H9 (cell line): ENCODE measurements around the gene KLK3. TPM values are rescaled to one million over a fixed set of nuclear protein-coding genes. Genes with fewer than 3 reads are reported as not detected.

Experiments used
- DNase-seq: peaks from one replicate; pipeline ENCODE4 v3.0.0-alpha.2; 2017
- H2AFZ ChIP-seq: one replicate; pipeline ENCODE4 v1.6.1; 2013; ENCODE audit warnings: mild to moderate bottlenecking, low read length, control low read depth, moderate library complexity
- H2AK5ac ChIP-seq: 2 replicates; pipeline ENCODE4 v1.6.1; 2013; ENCODE audit warnings: low read length, control low read depth, mixed read lengths; ENCODE audit not compliant: insufficient read length
- H2BK120ac ChIP-seq: one replicate; pipeline ENCODE4 v1.6.1; 2013; ENCODE audit warnings: low read depth, mild to moderate bottlenecking, low read length, control low read depth, inconsistent platforms; ENCODE audit not compliant: poor library complexity, severe bottlenecking
- H2BK12ac ChIP-seq: 2 replicates; pipeline ENCODE4 v1.6.1; 2013; ENCODE audit warnings: low read length, control low read depth, mixed read lengths, low read depth; ENCODE audit not compliant: insufficient read length
- H2BK15ac ChIP-seq: 2 replicates; pipeline ENCODE4 v1.6.1; 2013; ENCODE audit warnings: low read depth, low read length, control low read depth
- H2BK20ac ChIP-seq: one replicate; pipeline ENCODE4 v1.6.1; 2013; ENCODE audit warnings: low read depth, mild to moderate bottlenecking, low read length, control low read depth, inconsistent platforms; ENCODE audit not compliant: poor library complexity, severe bottlenecking
- H2BK5ac ChIP-seq: 2 replicates; pipeline ENCODE4 v1.6.1; 2013; ENCODE audit warnings: low read length, control low read depth, mixed read lengths; ENCODE audit not compliant: insufficient read length
- H3K14ac ChIP-seq: 2 replicates; pipeline ENCODE4 v1.6.1; 2013; ENCODE audit warnings: low read length, control low read depth; ENCODE audit not compliant: insufficient read depth
- H3K18ac ChIP-seq: 2 replicates; pipeline ENCODE4 v1.6.1; 2013; ENCODE audit warnings: low read depth, mild to moderate bottlenecking, mixed read lengths, low read length, control low read depth; ENCODE audit not compliant: insufficient read length
- H3K23ac ChIP-seq: 2 replicates; pipeline ENCODE4 v1.6.1; 2013; ENCODE audit warnings: low read length, control low read depth, mixed read lengths, low read depth; ENCODE audit not compliant: insufficient read length
- H3K23me2 ChIP-seq: 2 replicates; pipeline ENCODE4 v1.6.1; 2013; ENCODE audit warnings: low read depth, mild to moderate bottlenecking, mixed read lengths, low read length, control low read depth; ENCODE audit not compliant: insufficient read length, poor library complexity, severe bottlenecking
- H3K27ac ChIP-seq: 2 replicates; pipeline ENCODE4 v1.5.1; 2013; ENCODE audit warnings: low read length, control low read depth, mixed read lengths, low read depth; ENCODE audit not compliant: insufficient read length
- H3K27me3 ChIP-seq: 2 replicates; pipeline ENCODE4 v1.6.1; 2013; ENCODE audit warnings: low read length, control low read depth, inconsistent platforms; ENCODE audit not compliant: insufficient read depth
- H3K4ac ChIP-seq: 2 replicates; pipeline ENCODE4 v1.6.1; 2013; ENCODE audit warnings: low read depth, mild to moderate bottlenecking, control low read depth, inconsistent platforms, low read length, moderate library complexity
- H3K4me1 ChIP-seq: 2 replicates; pipeline ENCODE4 v1.6.1; 2013; ENCODE audit warnings: low read length, control low read depth, inconsistent platforms; ENCODE audit not compliant: insufficient read depth
- H3K4me2 ChIP-seq: 2 replicates; pipeline ENCODE4 v1.6.1; 2013; ENCODE audit warnings: low read length, control low read depth, mixed read lengths; ENCODE audit not compliant: insufficient read length, insufficient read depth
- H3K56ac ChIP-seq: 2 replicates; pipeline ENCODE4 v1.6.1; 2013; ENCODE audit warnings: low read depth, mild to moderate bottlenecking, mixed read lengths, low read length, control low read depth; ENCODE audit not compliant: insufficient read length
- H3K79me1 ChIP-seq: 2 replicates; pipeline ENCODE4 v1.6.1; 2013; ENCODE audit warnings: low read depth, mild to moderate bottlenecking, moderate library complexity, low read length, control low read depth, inconsistent platforms; ENCODE audit not compliant: insufficient read depth, poor library complexity, severe bottlenecking
- H3K79me2 ChIP-seq: 2 replicates; pipeline ENCODE4 v1.6.1; 2013; ENCODE audit warnings: low read length, control low read depth, inconsistent platforms; ENCODE audit not compliant: insufficient read depth
- H3K9ac ChIP-seq: 2 replicates; pipeline ENCODE4 v1.6.1; 2013; ENCODE audit warnings: low read length, control low read depth, mixed read lengths; ENCODE audit not compliant: insufficient read length; ENCODE audit errors: extremely low read depth
- H3K9me3 ChIP-seq: one replicate; pipeline ENCODE4 v1.6.1; 2013; ENCODE audit warnings: low read depth, low read length, inconsistent platforms; ENCODE audit not compliant: control insufficient read depth
- H3T11ph ChIP-seq: one replicate; pipeline ENCODE4 v1.6.1; 2013; ENCODE audit warnings: mild to moderate bottlenecking, low read length, control low read depth, inconsistent platforms
- H4K20me1 ChIP-seq: one replicate; pipeline ENCODE4 v1.6.1; 2013; ENCODE audit not compliant: control insufficient read depth, insufficient read length, insufficient read depth
- H4K5ac ChIP-seq: 2 replicates; pipeline ENCODE4 v1.6.1; 2013; ENCODE audit warnings: low read depth, mild to moderate bottlenecking, mixed read lengths, low read length, control low read depth; ENCODE audit not compliant: insufficient read length
- H4K8ac ChIP-seq: replicated peaks from 2 replicates; pipeline ENCODE4 v1.6.1; 2013; ENCODE audit warnings: low read length, control low read depth, mixed read lengths, low read depth; ENCODE audit not compliant: insufficient read length
- H4K91ac ChIP-seq: 2 replicates; pipeline ENCODE4 v1.6.1; 2013; ENCODE audit warnings: low read depth, mild to moderate bottlenecking, moderate library complexity, mixed read lengths, low read length, control low read depth; ENCODE audit not compliant: insufficient read length
- H3K27ac Mint-ChIP-seq, 3 experiments: 2 replicates in 2 of 3; 3 replicates in 1 of 3; pipeline ENCODE4 v1.8.0; 2020 to 2021; ENCODE audit warnings: mixed read lengths in 3 of 3, mild to moderate bottlenecking in 1 of 3, moderate library complexity in 1 of 3
- H3K27me3 Mint-ChIP-seq: 2 replicates; pipeline ENCODE4 v1.8.0; 2021; ENCODE audit warnings: low read depth, mild to moderate bottlenecking, moderate library complexity, mixed read lengths
- H3K36me3 Mint-ChIP-seq, 3 experiments: 2 replicates in 2 of 3; 3 replicates in 1 of 3; pipeline ENCODE4 v1.8.0; 2020 to 2021; ENCODE audit warnings: low read depth in 3 of 3, mixed read lengths in 3 of 3; ENCODE audit not compliant: insufficient read depth in 1 of 3
- H3K4me1 Mint-ChIP-seq, 2 experiments: 2 replicates each; pipeline ENCODE4 v1.8.0; 2020; ENCODE audit warnings: mixed read lengths in 2 of 2
- H3K4me3 Mint-ChIP-seq, 2 experiments: 2 replicates in 1 of 2; 3 replicates in 1 of 2; pipeline ENCODE4 v1.8.0; 2020 to 2021; ENCODE audit warnings: mild to moderate bottlenecking in 2 of 2, mixed read lengths in 2 of 2, moderate library complexity in 1 of 2
- H3K9me3 Mint-ChIP-seq, 2 experiments: 2 replicates in 1 of 2; 3 replicates in 1 of 2; pipeline ENCODE4 v1.8.0; 2020; ENCODE audit warnings: mild to moderate bottlenecking in 2 of 2, mixed read lengths in 2 of 2, moderate library complexity in 1 of 2
- CTCF ChIP-seq: fragments of 200-600 bp; sonication (generic); conservative IDR thresholded peaks from 3 replicates; pipeline ENCODE4 v1.8.0; 2021; ENCODE audit warnings: antibody characterized with exemption, mild to moderate bottlenecking
- WGBS: extraction: QIAGEN DNeasy Blood & Tissue Kit; methylation state at CpG from one replicate; pipeline ENCODE4 v1.1.7; 2013; ENCODE audit warnings: missing lambda C conversion rate, low lambda C conversion rate, mixed read lengths; ENCODE audit not compliant: insufficient read length; ENCODE audit errors: extremely low coverage; 5-methylcytosine and 5-hydroxymethylcytosine counted together
- total RNA-seq: library from RNA; stranded (reverse); gene quantifications from 2 replicates; pipeline ENCODE4 v1.2.1, GENCODE V29; 2021

Gene KLK3
- total RNA-seq, 1 experiment from 2014 or later, result not detected

GRCh38 chr19:50842130-50842529 lies 12.6 kb upstream of the KLK3 start:
- Histone ChIP-seq H3K9me3 (no peaks in the 10 kb centered on the region), H3K56ac (no peak overlapping the region), H3K18ac (no peak overlapping the region), H2BK120ac (no peak overlapping the region), H3K4me2 (no peak overlapping the region), H4K20me1 (no peaks in the 10 kb centered on the region), H4K5ac (no peak overlapping the region), H2BK15ac (no peak overlapping the region), H3K27me3 (0 out of 2 replicates have a peak, but pooled peaks cover 2% of the 10 kb centered on the region), H3K14ac (no peak overlapping the region), H3T11ph (no peak overlapping the region), H4K8ac (no peak overlapping the region), H2AFZ (no peak overlapping the region), H3K4me1 (no peaks in the 10 kb centered on the region), H2AK5ac (no peak overlapping the region), H3K27ac (no peak overlapping the region), H3K9ac (no peak overlapping the region), H3K79me2 (no peaks in the 10 kb centered on the region), H3K23me2 (no peaks in the 10 kb centered on the region), H4K91ac (no peak overlapping the region), H2BK20ac (no peak overlapping the region), H3K79me1 (no peaks in the 10 kb centered on the region), H2BK5ac (no peak overlapping the region), H3K23ac (no peak overlapping the region), H2BK12ac (no peak overlapping the region), H3K4ac (no peak overlapping the region)
- Mint-ChIP-seq H3K27me3 (peaks cover 79% of the 10 kb centered on the region), H3K4me1 (peaks cover 18 to 25% of the 10 kb centered on the region in 2 experiments), H3K4me3 (no peak overlapping the region), H3K9me3 (peaks cover 0 to 8% of the 10 kb centered on the region in 2 experiments; a peak in 3 of 5 replicates), H3K27ac (no peak overlapping the region), H3K36me3 (no peaks in the 10 kb centered on the region)
- no peak for TF ChIP-seq CTCF
- whole genome bisulfite sequencing, result no CpG with 5 or more reads among the region's 6 CpGs
- DNase-seq, result no peak
